ENCODE measurements around the gene TNPO3.
"Not testable (repeated sequence)": the region's sequence is repeated elsewhere in the genome, so short reads cannot be mapped to it uniquely, and the experiment has no call there.

Gene TNPO3

DNA sequence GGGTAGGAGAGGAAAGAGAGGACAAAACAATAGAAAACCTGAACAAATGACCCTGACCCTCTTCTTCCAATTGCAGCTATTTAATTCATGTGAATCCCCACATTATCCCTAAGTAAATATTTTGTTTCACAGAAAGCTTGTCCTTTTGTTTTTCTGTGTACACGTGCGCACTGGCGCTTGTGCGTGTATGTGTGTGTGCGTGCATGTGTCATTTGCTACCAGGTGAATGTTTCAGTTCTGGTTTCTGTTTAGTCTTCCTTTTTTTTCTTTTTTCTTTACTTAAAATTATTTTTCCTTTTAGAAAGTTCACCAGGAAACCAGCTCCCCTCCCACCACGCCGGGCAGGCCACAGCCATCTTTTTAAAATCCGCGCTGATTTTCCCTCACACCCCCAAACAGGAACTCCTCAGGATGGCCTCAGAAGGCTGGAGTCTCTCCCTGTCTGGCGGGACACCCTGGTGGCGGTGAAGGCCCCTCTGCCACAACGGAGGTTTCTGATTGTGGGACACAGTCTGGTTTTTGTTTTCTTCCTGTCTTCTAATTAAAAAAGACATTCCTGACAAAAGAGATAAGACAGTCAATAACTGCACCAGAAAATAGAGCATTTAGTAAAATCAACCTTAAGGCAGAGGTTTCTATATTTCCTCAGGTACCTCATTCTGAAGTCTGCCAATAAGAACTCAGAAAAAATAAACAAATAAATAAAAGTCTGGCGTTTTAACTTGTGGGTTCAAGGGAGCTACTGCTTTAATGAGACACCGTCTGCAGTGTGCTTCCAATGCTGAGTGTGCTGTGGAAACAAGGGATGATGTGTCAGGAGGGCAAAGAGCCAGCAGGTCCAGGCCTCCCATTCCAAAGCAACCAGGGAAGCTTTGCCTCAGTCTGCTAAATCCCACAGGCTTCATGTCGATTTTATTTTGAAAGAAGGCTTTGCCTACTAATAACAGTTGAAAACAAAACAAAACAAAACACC, 99.8 kb downstream of the TNPO3 start:
- no peak for DNase-seq

DNA sequence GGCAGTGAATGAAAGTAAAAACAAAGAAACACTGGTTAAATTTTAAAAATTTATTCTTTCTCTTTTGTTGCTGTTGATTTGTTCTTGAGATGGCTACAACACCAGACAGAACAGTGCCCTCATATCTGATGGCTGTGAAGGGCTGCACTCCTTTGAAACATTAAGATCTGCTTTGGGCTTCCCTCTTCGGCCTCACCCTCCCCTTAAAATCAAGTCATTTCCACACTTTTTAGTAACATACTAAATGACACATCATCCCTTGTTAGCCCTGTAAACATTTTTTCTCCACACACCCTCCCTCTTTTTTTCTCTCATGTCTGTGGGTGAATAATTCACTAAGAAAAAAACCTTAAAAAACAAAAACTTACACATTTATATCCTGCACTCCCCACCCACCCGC, 100.8 kb downstream of the TNPO3 start:
- DNase-seq: no peak

- no peak for DNase-seq
Measured at GRCh38 chr7:128951296-128951695, 103.6 kb downstream of the TNPO3 start.

GRCh38 chr7:128948976-128949760, 105.7 kb downstream of the TNPO3 start:
- no peak for DNase-seq

GRCh38 chr7:128948312-128948973, 106.5 kb downstream of the TNPO3 start:
- DNase-seq: no peak

DNA sequence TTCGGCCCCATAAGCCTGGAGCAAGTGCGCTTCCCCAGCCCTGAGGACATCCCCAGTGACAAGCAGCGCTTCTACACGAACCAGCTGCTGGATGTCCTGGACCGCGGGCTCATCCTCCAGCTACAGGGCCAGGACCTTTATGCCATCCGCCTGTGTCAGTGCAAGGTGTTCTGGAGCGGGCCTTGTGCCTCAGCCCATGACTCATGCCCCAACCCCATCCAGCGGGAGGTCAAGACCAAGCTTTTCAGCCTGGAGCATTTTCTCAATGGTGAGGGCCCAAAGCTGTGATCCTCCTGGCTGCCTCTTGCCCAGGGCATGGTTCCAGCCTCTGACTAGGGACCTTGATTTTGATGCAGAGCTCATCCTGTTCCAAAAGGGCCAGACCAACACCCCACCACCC, 107.1 kb downstream of the TNPO3 start:
- no peak for DNase-seq

- DNase-seq: no peak
Measured at GRCh38 chr7:128946936-128947830, 107.7 kb downstream of the TNPO3 start.

- DNase-seq: no peak
Measured at GRCh38 chr7:128945668-128946366, 109.1 kb downstream of the TNPO3 start.

DNA sequence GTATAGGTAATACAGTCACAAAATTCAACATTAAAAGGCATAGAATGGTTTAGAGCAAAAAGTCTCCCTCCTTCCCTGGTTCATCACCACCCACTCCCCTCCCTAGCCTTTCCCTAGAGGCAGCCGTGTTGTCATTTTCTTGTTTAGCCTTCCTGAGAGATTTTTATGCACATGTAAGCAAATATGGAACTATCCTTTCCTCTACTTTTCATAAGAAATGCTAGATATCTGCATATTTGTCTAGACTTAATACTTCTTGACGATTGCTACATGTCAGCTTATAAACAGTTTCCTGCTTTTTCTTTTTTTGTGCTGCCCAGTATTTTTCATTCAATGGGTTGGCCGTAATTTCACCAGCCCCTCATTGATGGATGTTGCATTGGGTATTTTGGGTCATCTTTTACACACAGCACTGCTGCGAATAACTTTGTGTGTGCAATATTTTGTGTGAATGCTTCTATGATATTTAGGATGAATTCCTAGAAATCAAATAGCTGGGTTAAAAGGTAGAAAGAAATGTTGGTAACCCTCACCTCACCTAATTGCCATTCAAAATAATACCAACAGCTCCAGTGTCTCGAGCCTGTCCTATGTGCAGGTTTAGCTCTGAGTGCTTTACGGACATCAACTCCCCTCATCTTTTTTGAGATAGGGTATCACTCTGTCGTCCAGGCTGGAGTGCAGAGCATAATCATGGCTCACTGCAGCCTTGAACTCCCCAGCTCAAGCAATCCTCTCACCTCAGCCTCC, 110.2 kb downstream of the TNPO3 start:
- DNase-seq: no peak

DNA sequence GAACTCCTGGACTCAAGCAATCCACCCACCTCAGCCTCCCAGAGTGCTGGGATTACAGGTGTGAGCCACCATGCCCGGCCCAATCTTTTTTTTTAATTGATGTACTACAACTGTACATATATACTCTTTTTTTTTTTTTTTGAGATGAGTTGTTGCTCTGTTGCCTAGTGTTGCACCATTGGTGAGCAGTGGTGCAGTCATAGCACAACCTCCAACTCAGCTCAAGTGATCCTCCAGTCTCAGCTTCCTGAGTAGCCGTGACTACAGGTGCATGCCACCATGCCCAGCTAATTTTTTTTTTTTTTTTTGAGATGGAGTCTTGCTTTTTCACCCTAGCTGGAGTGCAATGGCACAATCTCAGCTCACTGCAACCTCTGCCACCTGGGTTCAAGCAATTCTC, 111.7 kb downstream of the TNPO3 start:
- DNase-seq: not testable (repeated sequence)

DNA sequence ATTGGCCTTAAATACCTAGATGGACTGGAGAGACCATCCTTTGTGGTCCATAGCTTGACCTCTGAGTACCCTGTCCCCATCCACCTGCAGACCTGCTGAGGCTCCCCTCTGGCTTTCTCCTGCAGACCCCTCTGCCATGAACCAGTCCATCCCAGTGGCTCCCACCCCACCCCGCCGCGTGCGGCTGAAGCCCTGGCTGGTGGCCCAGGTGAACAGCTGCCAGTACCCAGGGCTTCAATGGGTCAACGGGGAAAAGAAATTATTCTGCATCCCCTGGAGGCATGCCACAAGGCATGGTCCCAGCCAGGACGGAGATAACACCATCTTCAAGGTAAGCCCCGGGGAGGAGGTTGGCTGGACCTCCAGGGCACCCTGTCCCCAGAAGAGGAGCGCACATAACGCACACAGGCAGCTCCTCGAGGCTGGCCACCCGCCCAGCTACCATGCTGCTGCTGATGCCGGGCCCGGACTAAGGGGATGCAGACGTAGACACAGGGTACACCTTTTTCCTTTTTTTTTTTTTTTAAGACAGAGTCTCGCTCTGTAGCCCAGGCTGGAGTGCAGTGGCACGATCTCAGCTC, 112.9 kb downstream of the TNPO3 start:
- no peak for DNase-seq

- DNase-seq: no peak
Measured at GRCh38 chr7:128941323-128941890, 113.5 kb downstream of the TNPO3 start.

DNA sequence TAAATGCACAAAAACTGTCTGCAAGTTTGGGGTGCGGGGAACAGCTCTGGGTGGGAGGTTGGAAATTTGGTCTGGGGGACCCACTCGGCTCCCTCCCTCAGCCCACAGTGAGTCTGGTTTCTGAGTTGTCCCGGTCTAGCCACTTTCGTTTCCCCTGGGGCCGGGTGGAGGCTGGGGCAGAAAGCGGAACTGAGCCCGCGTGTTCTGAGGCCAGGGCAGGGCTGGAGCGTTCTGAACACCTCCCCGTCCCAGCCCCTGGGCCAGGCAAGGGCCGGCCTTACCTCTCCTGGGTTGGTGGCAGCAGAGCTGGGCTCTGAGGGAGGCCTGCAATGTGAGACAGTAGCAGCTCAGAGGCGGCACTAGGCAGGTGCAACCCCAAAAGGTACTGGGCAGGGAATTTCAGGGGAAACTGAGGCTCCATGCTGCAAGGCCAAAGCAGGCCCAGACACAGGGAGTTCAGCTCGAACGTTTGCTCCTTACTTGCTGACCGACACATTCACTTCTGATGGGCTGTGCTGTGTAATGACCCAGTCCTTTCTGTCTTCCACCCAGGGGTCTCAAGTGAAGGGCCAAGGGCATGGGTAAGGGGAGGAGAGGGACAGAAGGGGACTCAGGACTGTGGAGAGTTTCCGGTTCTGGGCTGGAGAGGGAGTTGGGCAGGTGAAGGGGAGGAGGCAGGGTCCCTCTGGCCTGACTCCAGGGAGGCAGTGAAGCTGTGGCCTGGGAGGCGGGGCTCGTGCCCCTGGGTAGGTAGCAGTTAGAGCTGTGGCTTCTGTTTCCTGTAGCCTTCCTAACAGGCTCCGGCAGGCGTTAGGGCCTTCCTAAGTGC, 114.2 kb downstream of the TNPO3 start:
- no peak for DNase-seq

DNA sequence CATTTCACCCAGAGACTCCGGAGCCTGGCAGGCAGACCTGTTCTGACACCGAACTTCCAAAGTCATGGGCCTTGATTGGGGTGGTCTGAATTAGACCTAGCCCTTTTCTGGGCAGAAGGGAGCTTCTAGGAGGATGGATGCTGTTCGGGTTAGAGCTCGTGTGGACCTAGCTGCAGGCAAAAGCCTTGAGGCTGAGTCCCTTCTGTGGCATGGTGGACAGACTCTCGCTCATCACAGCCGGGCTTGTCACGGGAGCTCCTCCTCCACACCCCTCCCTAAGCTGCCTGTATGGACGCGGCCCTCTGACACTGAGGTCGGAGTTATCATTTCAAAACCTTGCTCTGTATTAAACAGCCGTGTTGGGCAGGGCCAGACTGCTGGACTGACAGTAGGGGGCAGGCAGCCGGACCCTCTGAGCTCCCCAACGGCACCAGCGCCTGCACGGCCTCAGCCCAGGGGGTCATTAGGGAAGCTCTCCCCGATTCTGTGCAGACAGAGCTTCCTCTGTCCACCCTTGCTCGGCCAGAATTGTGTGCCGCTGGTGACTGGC, 115.0 kb downstream of the TNPO3 start:
- DNase-seq: no peak

DNA sequence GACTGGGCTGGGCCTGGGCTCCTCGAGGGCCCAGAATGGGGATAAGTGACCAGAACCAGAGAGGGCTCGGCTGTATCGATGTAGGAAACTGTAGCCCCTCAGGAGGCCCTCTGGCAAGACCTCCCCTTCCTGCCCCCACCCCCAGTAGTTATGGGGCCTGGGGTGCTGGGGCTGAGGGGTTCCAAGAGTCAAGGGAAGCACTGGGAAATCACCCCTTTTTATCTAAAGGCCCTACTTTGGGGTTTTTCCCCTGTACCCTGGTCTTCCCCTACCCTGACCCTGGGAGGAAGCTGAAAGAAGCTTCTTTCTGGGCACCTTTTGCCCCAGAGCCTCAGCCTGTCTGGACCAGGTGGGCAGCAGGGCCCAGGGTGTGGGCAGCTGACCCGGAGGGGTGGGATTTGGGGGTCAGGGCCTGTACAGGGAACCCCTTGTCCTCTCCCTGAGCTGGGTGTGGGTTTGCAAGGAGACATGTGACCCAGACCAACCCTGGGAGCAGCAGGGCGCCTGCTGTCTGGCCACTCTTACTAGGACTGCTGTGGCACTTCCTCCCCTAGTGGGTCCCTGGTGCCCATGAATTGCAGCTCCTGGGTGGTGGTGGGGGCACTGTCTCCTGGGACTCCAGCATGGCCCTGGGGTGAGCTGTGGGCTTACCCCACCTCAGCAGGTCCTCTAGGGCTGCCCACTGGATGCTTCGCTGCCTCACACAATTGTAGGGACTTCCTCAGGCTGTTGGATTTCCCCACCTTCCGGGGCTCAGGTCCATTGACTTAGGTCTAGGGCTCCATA, 115.6 kb downstream of the TNPO3 start:
- DNase-seq: no peak

DNA sequence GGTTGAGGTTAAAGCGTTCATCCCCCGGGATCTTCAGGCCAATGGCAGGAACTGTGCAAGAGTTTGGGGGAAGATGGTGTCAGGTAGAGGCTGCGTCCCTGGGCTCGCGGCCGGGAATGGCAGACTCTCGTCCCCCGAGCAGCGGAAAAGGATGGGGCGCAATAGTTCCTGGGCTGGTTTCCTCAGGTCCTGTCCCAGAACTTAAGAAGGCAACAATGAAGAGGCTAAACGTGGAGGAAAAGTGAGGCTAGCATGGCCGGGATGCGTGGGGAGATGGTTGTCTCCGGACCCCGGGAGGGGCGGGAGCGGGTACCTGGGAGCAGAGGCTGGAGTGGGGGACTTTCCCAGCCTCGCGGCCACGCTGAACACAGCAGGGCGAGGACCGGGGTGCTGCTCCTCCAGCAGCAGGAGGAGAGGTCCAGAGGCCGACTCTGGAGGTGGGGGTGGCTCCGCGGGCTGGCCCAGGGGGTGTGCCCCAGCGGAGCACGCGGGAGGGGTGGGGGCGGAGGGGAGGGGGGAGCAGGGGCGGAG, 116.3 kb downstream of the TNPO3 start:
- no peak for DNase-seq

GRCh38 chr7:128937647-128938543, 117.0 kb downstream of the TNPO3 start, which contains the start of gene IRF5:
IRF5 (plus strand) TSS chr7:128937927; CDS start chr7:128942082, 4,155 bp downstream.
- DNase-seq: no peak

Data from activated effector memory CD4-positive, alpha-beta T cell treated with Interleukin-2 at 50 U/mL for 16 hours (primary cell).